Subcutaneous abdominal adipose tissue (tissue), 5 donors: Measurements from ENCODE around the gene USP20.

Experiments used
- H3K27ac ChIP-seq: one replicate; pipeline ENCODE4 v1.7.0; 2013; ENCODE audit warnings: low read depth, mild to moderate bottlenecking, inconsistent platforms, low read length, moderate library complexity
- H3K27me3 ChIP-seq, 5 donors: one replicate each; pipeline ENCODE4 v1.7.0; 2013; ENCODE audit warnings: low read length in 5 of 5, inconsistent platforms in 1 of 5; ENCODE audit not compliant: control insufficient read depth in 5 of 5, insufficient read depth in 4 of 5
- H3K36me3 ChIP-seq, 5 donors: one replicate each; pipeline ENCODE4 v1.7.0; 2013; ENCODE audit warnings: low read length in 5 of 5; ENCODE audit not compliant: control insufficient read depth in 5 of 5, insufficient read depth in 5 of 5
- H3K4me1 ChIP-seq, 5 donors: one replicate each; pipeline ENCODE4 v1.7.0; 2013; ENCODE audit warnings: low read length in 5 of 5, mild to moderate bottlenecking in 3 of 5, moderate library complexity in 1 of 5; ENCODE audit not compliant: control insufficient read depth in 5 of 5, insufficient read depth in 5 of 5
- H3K4me3 ChIP-seq, 5 donors: one replicate each; pipeline ENCODE4 v1.7.0; 2013; ENCODE audit warnings: low read length in 5 of 5, low read depth in 1 of 5
- H3K9ac ChIP-seq, 5 donors: one replicate each; pipeline ENCODE4 v1.7.0; 2013; ENCODE audit warnings: low read length in 5 of 5, mild to moderate bottlenecking in 4 of 5, moderate library complexity in 3 of 5
- H3K9me3 ChIP-seq, 5 donors: one replicate each; pipeline ENCODE4 v1.7.0; 2013; ENCODE audit warnings: low read length in 5 of 5; ENCODE audit not compliant: control insufficient read depth in 5 of 5
- donor health status: healthy.
- donor health status: healthy.
- donor health status: healthy.
- donor health status: healthy.
- donor health status: healthy.

The USP20 gene

DNA sequence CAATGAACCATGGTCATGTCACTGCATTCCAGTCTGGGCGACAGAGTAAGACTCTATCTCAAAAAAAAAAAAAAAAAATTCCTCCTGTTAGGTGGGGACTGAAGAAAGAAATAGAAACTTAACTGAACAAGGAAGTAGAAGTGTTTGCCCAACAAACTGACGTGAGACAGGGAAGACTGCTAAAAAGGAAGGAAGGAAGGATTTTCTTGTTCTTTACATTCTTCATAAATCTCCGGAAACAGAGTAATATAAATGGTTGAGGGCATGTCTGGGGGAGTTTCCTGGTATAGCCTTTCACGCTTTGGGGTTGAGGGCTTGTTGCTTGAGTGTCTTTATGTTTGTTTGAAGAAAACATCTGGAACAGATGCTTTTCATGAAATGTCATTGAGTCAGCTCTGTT, 29.2 kb upstream of the USP20 start:
- H3K9me3 ChIP-seq, result no peaks in the 10 kb centered on the region
- H3K9ac ChIP-seq, result no peak overlapping the region
- H3K27me3 ChIP-seq, result no peaks in the 10 kb centered on the region
- H3K27ac ChIP-seq, result no peak overlapping the region
- peaks cover 0 to 39% (median 30%) of the 10 kb centered on the region in 5 donors for H3K36me3 ChIP-seq
- H3K4me3 ChIP-seq, result no peak overlapping the region
- peaks cover 0 to 13% (median 10%) of the 10 kb centered on the region in 5 donors for H3K4me1 ChIP-seq

DNA sequence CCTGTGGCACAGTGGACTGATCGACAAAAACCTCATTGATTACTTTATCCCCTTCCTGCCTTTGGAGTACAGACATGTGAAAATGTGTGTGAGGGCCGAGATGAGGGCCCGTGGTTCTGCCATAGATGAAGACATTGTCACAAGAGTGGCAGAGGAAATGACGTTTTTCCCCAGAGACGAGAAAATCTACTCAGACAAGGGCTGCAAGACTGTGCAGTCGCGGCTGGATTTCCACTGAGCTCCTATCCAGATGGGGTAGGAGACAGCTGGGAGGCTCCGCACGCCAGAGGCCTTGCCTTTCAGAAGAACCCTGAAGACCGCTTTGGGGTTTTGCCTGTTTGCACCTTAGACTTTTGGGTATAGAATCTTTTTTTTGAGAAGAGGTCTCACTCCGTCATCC, 25.9 kb upstream of the USP20 start:
- H3K9me3 ChIP-seq, result no peaks in the 10 kb centered on the region
- no peak overlapping the region for H3K9ac ChIP-seq
- no peak overlapping the region for H3K4me3 ChIP-seq
- H3K4me1 ChIP-seq, result peaks cover 0 to 3% (median under 1%) of the 10 kb centered on the region in 5 donors
- no peak overlapping the region for H3K27ac ChIP-seq
- H3K27me3 ChIP-seq, result no peaks in the 10 kb centered on the region
- peaks cover 0 to 62% (median 41%) of the 10 kb centered on the region in 5 donors for H3K36me3 ChIP-seq

DNA sequence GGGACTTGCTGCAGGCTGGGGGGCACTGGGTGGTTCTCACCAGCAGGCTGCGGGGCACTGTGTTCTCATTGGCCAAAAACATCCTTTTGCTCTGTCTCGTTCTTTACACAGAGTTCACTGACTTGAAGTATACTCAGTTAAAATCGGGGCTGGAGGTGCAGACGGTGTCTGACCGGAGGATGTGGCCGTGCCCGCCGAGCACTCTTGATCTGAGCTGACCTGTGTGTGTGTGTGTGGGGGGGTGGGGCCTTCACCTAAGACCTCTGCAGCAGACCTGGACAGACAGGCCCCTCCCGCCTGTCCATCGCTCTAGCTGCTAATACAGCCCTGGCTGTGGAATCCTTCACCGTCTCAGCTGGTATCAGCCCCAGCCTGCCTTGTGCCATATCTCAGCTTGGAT, 25.1 kb upstream of the USP20 start:
- Histone ChIP-seq H3K27me3 (no peaks in the 10 kb centered on the region), H3K4me1 (peaks cover 0 to 3% (median 0%) of the 10 kb centered on the region in 5 donors), H3K9me3 (no peaks in the 10 kb centered on the region), H3K9ac (no peak overlapping the region), H3K4me3 (no peak overlapping the region), H3K36me3 (peaks cover 0 to 70% (median 48%) of the 10 kb centered on the region in 5 donors), H3K27ac (no peak overlapping the region)

DNA sequence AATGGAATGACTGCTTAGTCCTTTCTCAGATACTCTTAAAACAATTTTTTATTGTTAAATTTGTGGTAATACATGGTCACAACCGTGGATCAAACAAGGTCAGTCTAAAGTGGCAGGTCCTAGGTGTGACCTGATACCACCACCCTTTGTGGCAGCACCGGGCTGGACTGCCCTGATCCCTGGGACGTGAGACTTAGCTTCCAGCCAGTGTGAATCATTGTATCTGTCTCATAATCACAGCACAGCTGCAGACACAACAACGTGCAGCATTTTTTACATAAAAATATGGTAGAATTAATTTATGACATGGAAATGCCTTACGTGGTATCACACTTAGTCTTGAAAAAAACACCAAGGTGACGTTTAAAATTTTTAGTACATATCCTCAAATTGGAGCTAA, 24.5 kb upstream of the USP20 start:
- H3K4me1 ChIP-seq, result peaks cover 0 to 2% (median 0%) of the 10 kb centered on the region in 5 donors
- H3K36me3 ChIP-seq, result peaks cover 0 to 72% (median 53%) of the 10 kb centered on the region in 5 donors
- no peak overlapping the region for H3K27ac ChIP-seq
- no peak overlapping the region for H3K4me3 ChIP-seq
- H3K9me3 ChIP-seq, result no peaks in the 10 kb centered on the region
- no peaks in the 10 kb centered on the region for H3K27me3 ChIP-seq
- H3K9ac ChIP-seq, result no peak overlapping the region

DNA sequence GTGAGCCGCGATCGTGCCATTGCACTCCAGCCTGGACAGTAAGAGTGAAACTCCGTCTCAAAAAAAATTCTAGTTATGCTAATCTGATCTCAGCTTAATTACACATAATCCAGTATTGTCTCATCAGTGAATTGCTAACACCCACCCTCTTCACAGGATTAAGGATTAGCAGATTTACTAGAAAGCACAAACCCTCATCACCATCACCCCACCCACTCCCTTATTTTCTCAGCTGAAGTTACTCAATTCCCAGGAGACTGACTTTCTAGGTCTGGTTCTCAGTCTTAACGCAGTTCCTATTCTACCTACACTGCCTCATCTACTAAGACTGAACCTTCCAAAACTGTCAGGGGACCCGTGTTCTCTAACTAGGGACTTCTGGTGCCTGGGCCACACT, 23.3 kb upstream of the USP20 start:
- no peak overlapping the region for H3K27ac ChIP-seq
- H3K36me3 ChIP-seq, result peaks cover 0 to 82% (median 64%) of the 10 kb centered on the region in 5 donors
- no peak overlapping the region for H3K9ac ChIP-seq
- no peak overlapping the region for H3K4me3 ChIP-seq
- no peaks in the 10 kb centered on the region for H3K27me3 ChIP-seq
- H3K9me3 ChIP-seq, result no peaks in the 10 kb centered on the region
- no peaks in the 10 kb centered on the region for H3K4me1 ChIP-seq

DNA sequence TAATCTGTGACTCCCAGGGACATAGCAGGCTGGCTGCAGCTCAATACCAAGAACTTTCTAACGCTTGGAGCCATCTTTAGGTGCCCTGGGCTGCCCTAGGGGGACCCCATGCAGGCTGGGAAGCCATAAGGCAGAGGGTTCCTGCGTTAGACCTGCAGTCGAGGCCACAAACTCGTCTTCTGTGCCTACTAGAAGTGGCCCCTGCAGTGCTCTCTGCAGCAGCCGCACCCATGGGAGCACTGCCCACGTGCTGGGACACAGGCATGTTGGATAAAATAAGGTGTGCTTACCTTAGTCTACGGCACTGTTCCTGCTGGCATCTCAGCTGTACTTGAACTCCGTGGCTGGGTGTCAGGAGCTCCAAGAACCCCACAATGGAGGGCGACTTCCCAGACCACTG, 22.9 kb upstream of the USP20 start:
- Histone ChIP-seq H3K4me1 (no peaks in the 10 kb centered on the region), H3K4me3 (no peak overlapping the region), H3K27me3 (no peaks in the 10 kb centered on the region), H3K36me3 (peaks cover 0 to 81% (median 62%) of the 10 kb centered on the region in 5 donors), H3K27ac (no peak overlapping the region), H3K9ac (no peak overlapping the region), H3K9me3 (no peaks in the 10 kb centered on the region)

DNA sequence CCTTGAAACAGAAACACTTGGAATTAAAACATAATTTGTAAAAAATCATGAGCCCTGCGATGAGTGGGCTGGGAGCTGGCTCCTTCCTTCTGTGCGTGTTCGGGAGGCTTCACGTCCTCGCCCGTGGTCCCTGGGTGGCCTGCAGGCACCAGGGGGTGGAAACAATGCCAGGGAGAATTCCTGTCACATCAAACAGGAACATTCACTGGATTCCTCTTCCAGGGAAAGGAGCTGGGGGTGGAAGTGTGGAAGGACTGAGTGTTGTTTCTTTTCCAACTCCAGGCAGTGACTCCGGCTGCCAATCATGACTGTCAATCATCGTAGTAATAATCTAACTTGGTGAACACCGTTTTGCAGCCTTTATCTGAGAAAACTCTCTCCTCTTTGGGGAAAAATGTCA, 21.6 kb upstream of the USP20 start:
- no peaks in the 10 kb centered on the region for H3K27me3 ChIP-seq
- no peaks in the 10 kb centered on the region for H3K9me3 ChIP-seq
- no peaks in the 10 kb centered on the region for H3K4me1 ChIP-seq
- H3K27ac ChIP-seq, result no peak overlapping the region
- H3K4me3 ChIP-seq, result no peak overlapping the region
- peaks cover 0 to 88% (median 67%) of the 10 kb centered on the region in 5 donors for H3K36me3 ChIP-seq
- H3K9ac ChIP-seq, result no peak overlapping the region

DNA sequence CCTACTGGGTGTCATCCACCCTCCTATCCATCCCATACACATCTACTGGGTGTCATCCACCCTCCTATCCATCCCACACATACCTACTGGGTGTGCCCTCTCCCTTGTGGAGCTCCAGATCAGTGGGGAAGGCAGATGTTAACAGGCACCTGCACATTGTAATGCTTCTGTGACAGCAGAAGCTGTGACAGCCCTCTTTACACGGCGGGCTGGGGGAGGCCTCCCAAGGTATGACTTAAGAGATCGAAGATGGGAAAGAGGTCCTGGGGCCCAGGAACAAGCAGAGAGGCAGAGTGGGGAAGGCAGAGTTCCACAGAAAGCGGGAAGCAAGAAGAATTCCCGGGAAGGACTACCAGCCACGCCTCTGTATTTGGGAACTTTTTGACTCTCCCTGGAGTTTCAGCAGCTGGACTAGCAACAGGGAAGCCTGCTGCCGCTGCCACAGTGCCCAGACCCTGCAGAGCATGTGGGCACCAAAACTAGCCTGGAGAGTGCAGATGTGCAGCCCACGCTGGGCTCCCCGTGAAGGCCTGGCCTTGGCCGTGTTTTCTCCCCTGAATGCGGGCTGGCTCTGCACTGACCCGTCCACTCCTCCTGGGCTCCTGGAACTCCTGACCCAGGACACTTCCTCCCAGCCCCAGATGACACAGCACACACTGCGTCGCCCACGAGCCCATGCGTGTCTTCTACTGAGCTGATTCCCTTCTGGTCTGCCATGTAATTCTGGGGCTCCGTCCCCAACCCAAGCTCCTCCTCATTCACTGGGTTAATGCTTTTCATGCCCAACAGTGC, 20.6 kb upstream of the USP20 start:
- no peaks in the 10 kb centered on the region for H3K4me1 ChIP-seq
- no peak overlapping the region for H3K4me3 ChIP-seq
- H3K36me3 ChIP-seq, result peaks cover 0 to 83% (median 66%) of the 10 kb centered on the region in 5 donors

DNA sequence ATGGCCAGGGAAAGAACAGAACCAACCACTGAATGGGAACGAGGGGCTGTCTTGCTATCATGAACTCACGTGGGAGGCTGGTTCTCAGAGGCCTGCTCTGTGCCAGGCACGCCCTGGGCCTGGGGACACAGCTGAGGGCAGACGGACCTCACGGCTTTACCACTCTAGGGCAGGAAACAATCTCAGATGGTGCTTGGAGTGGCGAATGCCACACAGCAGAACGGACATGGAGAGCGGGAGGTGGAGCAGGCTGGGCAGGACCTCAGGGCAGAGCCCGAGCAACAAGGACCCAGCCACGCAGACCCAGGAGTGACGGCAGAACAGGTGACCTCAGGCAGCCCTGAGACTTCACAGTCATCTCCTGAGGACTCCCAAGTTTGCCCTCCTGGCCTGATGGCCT, 20.0 kb upstream of the USP20 start:
- peaks cover 0 to 81% (median 62%) of the 10 kb centered on the region in 5 donors for H3K36me3 ChIP-seq

More for the DNA sequence above, 20.6 kb upstream of the USP20 start:
- no peaks in the 10 kb centered on the region for H3K27me3 ChIP-seq
- H3K9me3 ChIP-seq, result no peaks in the 10 kb centered on the region
- no peak overlapping the region for H3K9ac ChIP-seq
- no peak overlapping the region for H3K27ac ChIP-seq

DNA sequence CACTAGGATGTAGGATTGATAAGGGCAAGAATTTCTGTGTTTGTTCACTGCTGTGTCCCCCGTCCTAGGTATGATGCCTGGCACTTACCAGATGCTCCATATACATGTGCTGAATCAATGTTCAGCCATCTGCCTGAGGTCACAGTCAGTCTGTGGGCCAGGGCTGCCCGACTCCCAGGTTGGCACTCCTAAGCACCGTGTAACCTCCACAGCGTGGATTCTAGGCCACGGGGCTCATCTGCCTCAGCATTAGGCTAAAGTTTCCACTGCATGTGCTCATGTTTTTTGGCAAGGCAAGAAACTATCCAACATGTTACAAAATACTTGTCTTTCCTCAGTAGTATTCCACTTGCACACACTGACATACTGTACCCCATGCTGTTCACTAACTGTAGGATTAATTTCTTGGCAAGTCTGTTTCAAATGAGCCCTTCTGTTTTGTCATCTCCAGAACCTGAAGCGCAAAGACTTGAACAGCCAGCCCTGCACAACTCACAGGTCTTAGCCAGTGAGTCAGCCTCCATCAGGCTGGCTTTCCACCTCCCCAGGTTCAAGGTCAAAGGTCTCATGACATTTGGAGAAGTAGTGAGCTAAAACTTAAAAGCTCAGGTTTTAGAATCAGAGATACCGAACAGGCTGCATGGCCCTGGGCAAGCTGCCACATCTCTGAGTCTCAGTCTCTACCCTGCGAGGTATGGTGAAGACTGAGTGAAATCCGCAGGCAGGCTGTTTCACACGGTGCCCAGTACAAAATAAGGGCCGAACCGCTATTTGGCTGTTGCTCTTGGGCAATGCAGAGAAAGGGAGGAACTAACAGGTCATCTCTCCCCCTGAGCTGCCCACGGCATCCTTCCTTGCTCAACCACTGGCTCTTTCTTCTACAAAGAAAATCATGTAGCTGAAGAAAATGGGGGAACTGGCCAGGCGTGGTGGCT, 18.5 kb upstream of the USP20 start:
- H3K4me3 ChIP-seq, result no peak overlapping the region
- H3K27ac ChIP-seq, result no peak overlapping the region
- no peaks in the 10 kb centered on the region for H3K9me3 ChIP-seq
- peaks cover 0 to 89% (median 65%) of the 10 kb centered on the region in 5 donors for H3K36me3 ChIP-seq
- no peak overlapping the region for H3K9ac ChIP-seq
- no peaks in the 10 kb centered on the region for H3K4me1 ChIP-seq
- no peaks in the 10 kb centered on the region for H3K27me3 ChIP-seq

More for the DNA sequence above, 20.0 kb upstream of the USP20 start:
- no peaks in the 10 kb centered on the region for H3K4me1 ChIP-seq
- no peak overlapping the region for H3K27ac ChIP-seq
- H3K27me3 ChIP-seq, result no peaks in the 10 kb centered on the region
- H3K9ac ChIP-seq, result no peak overlapping the region
- no peak overlapping the region for H3K4me3 ChIP-seq
- no peaks in the 10 kb centered on the region for H3K9me3 ChIP-seq
